Activated naive CD4-positive, alpha-beta T cell (primary cell): ENCODE data around the gene CHAD.
A peak's percentile ranks its signal among the peaks of the same experiment; 100 is the strongest.

Source experiments
- DNase-seq, 4 experiments: peaks; one replicate each; lab custom pipeline; 2025; lab: John Stamatoyannopoulos, UW

The CHAD gene, protein sequence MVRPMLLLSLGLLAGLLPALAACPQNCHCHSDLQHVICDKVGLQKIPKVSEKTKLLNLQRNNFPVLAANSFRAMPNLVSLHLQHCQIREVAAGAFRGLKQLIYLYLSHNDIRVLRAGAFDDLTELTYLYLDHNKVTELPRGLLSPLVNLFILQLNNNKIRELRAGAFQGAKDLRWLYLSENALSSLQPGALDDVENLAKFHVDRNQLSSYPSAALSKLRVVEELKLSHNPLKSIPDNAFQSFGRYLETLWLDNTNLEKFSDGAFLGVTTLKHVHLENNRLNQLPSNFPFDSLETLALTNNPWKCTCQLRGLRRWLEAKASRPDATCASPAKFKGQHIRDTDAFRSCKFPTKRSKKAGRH

GRCh38 chr17:50468304-50469207, at the start of gene CHAD:
CHAD (minus strand) TSS chr17:50468880; CDS start chr17:50468813, 67 bp downstream.
- DNase-seq: no peak

DNA sequence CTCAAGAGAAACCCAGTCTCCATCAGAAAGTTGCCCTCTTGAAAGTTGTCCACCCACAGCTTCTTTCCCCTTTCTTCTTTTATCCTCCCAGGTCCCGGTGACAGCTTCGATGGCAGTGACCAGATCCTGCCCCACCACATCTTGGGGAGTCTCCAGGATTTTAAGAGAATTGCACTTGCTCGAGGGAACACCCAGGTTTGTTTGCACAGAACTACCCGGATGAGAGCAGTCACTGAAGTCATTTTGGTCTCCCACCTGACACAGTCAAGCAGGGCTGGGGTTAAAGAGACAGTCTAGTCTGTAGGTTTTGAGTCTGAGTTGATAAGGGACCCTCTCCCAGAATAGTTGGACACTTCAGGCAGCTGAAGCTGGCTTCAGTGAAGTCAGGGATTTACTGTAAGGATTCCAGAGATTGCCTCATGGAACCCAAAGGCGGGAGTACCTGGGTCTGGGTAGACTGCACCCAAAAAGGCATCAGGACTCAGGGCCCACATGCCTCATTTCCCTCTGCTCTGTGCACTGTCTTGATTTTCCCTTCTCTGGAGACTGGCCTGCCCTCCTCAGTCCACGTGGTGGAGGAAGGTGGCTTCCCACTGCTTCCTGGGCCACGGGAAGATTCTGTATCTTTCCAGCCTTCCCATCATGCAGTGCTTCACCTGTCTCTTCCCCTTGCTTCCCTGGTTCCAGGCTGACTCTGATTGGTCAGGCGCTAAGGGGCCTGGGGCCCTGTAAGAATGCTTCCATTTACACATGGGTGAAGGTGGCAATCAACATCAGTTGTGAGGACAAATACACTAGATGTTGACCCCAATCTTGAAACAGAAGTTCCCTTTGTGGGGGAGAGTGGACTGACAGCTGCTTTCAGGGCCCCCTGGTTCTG, 49.1 kb upstream of the CHAD start:
- no peak for DNase-seq

DNA sequence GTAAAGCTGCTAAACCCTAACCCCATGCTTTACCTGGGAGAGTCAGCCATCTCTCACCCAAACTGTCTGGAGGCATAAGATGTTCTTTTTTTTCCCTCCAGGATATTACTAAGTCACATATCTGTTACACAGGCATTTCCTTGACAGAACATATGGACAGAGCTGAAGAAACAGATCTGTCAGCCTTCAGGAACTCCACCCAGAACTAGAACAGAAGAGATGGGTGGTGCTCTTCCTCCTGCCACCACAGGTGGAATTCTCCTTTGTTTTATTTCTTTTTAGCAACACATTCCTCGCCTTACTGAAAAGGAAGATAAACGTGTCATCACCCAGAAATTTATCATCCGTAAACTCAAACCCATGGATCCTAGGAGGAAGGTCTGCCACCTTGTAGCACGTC, 48.3 kb upstream of the CHAD start:
- DNase-seq: no peak

DNA sequence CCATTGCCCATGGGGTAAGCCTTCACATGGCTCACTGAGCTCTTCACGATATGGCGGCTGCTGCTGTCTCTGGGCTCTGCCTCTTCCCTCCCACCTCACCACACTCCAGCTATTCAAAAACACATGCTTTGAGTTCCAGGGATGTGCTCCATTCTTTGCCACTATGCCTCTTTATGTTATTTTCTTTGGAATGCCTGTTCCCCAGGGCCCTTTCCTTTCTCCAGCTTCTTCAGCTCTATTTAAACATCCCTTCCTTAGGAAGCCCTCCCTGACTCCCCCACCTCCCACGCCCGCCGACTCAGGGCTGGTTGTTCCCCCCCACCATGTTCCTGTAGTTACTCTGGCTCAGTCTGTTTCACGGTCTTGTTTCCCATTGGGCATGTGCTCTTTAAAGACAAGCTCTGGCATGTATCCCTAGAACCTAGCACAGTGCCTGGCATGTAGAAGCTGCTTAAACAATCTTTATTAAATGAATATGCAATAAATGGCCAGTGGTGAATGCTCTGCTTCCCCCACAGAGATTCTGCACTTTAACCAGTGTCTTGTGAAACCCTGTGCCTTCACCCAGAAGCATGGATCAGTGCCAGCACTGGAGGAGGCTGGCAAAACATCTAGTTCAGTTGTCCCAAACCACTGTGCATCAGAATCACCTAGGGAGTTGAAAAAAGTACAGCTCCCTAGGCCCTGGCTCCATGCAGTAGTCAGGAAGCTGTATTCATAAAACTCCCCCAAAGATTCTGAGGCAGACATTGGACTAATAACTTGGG, 46.4 kb upstream of the CHAD start:
- DNase-seq: no peak

GRCh38 chr17:50514388-50514787, 45.7 kb upstream of the CHAD start:
- DNase-seq: no peak

- DNase-seq: no peak
Measured at GRCh38 chr17:50513495-50513894, 44.8 kb upstream of the CHAD start.

DNA sequence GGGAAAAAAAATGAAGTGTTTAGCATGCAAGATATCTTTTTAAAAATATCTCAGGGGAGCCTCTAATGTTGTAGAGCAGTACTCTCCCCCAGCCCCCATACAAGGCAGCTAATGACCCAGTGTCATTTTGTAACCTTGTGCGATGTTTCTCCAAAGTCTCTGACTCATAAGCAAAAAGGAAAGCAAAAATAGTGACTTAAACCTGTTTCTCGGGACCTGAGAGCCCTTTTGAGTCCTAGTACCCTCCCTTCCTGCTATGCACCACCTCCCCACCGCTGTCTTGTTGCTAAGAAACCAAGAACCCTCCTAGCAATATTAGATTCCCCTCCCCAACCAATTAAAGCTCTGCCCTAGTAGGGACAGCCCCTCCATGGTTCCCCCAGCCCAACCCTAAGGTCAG, 42.4 kb upstream of the CHAD start:
- no peak for DNase-seq

DNA sequence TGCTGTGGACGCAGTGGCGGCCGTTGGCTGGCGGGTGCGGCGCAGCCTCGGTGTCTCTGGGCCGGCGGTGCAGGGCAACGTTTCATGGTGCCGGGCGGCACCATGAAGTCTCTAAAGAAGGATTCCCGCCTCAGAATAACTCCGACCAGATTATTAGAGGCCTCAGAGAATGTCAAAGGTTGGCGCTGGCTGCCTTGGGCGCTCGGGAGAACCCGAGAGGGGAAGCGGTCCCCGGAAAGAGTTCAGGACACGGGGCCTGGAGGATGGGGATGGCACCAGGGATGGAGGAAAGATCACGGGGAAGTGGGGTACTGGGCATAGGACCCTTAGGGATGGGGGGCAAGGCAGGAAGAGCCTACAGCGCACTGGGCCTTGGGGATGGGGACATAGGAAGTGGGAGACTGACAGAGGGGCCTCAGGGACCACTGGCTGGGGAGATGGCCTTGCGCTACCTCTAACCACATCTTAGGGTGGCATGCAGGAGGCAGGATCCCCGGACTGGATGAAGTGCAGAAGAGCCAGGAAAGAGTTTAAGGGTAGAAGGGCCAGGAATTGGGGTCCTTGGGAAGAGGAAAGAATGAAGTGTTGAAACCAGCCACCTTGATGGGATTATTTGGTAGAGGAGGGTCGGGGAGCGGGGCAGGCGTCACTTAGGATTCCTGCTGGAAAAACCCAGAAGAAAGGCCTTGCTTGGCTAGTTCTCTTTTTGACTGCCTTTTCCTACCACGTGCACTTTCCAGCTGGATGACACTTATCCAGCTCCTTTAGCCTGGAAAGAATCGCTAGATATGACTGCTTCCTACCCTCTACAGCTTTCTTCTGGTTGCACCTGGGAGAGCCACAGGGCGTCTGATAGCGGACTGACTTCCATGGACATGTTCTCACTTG, 40.1 kb upstream of the CHAD start:
- no peak for DNase-seq

DNA sequence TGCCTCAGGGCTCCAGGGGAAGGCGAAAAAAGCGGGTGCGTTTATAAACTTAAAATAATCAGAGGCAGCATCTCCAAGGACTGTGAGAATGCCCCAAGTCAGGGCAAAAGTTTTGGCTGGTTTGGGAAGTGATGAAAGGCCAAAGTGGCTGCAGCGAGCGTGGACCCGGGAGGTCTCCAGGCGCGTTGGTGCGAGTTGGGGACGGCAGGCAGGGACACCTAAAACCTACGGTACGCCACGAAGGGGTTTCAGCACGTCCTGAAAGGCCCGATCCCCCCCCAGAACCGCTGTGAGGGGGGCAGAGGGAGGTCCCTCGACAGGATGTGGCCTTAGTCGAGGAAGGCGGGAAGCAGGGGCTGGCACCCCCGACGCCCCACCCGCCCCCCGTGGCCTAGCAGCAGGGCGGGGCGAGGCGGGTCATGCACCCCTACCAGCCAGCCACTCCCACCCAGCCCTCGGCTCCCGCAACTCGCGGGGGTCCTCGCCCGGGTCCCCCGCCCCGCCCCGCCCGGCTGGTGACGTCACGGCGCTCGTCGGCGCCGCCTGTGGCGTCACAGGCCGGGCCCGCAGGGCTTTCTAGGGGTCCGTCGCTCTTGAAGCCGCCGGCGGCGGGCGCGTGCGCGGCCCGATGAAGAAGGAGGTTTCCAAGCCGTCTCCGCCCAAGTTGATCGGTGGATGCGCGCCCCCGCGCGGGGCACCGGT, 39.3 kb upstream of the CHAD start, which contains the start of gene MYCBPAP:
TSS of gene MYCBPAP (plus strand) at position 569 of the 702 bp plus-strand sequence. CDS start 236 bp downstream, outside the sequence.
- peak; percentile 27 to 60 (median 44) for DNase-seq

DNA sequence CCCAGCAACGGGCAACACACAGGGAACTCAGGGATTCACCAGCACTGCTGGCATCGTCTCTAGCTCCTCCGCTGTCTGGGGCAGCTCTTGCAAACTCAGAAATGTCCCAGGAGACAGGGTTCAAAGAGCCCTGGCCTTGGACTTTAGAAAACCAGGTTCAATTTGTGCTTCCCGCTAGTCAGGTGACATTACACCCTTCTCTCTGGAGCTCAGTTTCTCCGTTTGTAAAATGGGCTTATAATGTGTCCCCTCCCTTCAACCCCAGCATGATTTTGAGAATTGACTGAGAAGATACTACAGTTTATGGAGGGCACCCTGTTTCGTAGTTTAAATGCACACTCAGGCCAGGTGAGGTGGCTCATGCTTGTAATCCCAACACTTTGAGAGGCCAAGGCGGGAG, 37.6 kb upstream of the CHAD start:
- no peak for DNase-seq

DNA sequence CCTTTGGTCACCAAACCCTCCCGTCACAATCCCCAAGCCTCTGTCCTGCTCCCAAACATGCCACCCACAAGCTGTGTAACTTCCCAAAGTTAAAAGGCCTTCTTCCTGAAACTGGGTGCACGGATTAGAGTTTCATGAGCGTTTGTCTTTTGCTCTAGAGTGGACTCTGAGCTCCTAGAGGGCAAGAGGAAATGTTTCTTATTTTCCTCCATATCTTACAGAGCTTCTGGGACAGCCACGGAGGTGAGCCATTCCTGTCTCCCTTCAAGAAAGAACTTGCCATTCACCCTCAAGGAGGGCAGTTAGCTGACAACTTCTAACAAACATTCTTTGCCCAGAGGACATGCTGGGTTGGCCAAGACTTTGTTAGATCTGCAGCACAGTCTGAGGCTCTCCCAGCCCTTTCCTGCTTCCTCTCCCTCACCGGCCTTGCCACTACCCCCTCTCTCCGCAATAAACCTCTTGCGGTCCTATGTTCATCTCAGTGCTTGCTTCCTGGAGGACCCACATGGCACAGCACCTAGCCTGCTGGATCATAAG, 37.0 kb upstream of the CHAD start:
- DNase-seq: no peak

GRCh38 chr17:50502301-50502990, 33.8 kb upstream of the CHAD start:
- DNase-seq: no peak

DNA sequence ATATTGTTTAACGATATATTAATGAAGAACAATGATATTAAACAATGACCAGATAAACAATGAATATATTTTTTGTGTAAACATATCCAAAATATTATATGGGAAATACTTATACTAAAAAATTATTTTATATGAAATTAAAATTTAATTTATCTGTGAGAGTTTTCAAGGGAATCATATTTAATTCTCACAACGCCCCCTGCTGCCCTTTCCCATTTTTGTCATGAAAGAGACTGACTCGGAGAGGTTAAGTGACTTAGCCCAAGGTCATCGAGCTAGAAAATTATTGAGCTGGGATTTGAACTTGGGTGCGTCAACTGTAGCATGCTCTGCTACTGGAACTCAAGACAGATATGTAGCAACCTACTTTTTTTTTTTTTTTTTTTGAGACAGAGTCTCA, 32.4 kb upstream of the CHAD start:
- DNase-seq: no peak

- no peak for DNase-seq
Measured at GRCh38 chr17:50499721-50500120, 31.0 kb upstream of the CHAD start.

DNA sequence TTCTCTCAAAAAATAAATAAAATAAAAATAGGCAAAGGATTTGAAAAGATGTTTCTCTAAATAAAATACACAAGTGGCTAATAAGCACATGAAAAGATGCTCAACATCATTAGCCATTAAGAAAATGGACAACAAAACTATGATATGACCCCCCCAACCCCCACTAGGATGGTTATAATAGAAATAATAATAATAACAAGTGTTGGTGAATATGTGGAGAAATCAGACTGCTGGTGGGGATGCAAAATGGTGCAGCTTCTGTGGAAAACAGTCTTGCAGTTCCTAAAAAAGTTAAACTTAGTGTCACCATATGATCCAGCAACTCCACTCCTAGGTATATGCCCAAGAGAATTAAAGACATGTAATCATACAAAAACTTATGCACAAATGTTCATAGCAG, 30.6 kb upstream of the CHAD start:
- DNase-seq: no peak

GRCh38 chr17:50498021-50498874, 29.6 kb upstream of the CHAD start:
- no peak for DNase-seq

- no peak for DNase-seq
Measured at GRCh38 chr17:50495918-50496317, 27.2 kb upstream of the CHAD start.
